Neural progenitor cell (in vitro differentiated cells): ENCODE data around the gene RET.

Experiments
- CTCF ChIP-seq: fragments of 200-600 bp; sonication (generic); IDR thresholded peaks from 2 replicates; pipeline ENCODE4 v1.5.1; 2017; ENCODE audit warnings: antibody characterized with exemption, mild to moderate bottlenecking
- EZH2 ChIP-seq: fragments of 200-600 bp; sonication (generic); IDR thresholded peaks from 2 replicates; pipeline ENCODE4 v1.6.1; 2017; ENCODE audit warnings: antibody characterized with exemption, mild to moderate bottlenecking, moderate library complexity

- TF ChIP-seq CTCF (no peak), EZH2 (no peak)
Observed at GRCh38 chr10:43177595-43177994, 100.7 kb downstream of the RET start.
